HG03558 (cell line): ENCODE measurements around the gene ADAMTS12.
"Not testable (repeated sequence)": the region's sequence is repeated elsewhere in the genome, so short reads cannot be mapped to it uniquely, and the experiment has no call there.

ENCODE experiments used
- ATAC-seq: cut with Tn5 transposase; IDR thresholded peaks from one replicate; pipeline ENCODE4 v1.9.1; 2021; ENCODE audit warnings: moderate number of reproducible peaks; ENCODE audit not compliant: unreplicated experiment; ENCODE audit errors: extremely low read depth

The ADAMTS12 gene

DNA sequence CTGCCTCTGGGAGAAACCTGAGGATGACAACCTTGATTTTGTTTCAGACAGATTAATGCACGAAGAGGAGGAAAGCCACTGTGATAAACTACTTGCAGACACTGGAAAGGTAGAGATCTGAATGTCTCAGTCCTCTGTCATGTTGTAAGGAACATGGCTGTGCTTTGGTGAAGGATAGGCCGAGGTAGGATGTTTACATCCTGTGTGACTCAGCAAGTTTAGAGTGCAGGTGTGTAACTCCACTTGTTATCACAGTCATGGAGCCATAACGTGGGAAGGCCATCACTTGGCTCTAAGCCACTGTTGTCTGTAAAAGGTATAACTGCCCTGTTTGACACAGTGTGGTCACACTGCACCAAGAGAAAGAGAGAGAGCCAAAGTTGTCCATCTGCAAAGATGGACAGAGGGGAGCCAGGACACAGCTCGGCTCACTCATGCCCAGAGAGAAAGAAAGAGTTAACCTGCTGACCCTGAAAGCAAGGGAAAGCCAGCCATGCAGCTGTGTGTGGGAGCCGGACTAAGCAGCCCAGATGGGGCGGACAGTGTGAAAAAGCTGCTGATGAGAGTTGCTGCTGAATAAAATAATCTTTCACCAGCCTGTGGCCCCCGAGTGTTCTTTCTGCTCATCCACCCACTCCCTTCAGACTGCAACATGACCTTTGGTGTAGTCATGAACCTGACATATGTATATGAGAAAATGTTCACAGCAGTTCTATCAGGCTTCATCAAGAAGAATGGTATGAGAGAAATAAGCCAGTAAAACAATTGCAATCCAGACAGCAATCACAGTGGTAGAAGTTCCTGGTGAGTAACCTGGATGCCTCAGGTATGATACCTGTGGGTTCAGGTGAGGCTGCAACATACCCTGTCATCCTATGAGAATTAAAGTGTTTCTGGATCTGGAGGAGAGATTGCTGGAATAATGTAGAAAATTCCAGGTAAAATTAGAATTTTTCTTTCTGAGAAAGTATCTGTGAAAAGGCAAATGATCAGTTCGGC, 335.2 kb downstream of the ADAMTS12 start:
- no peak for ATAC-seq

DNA sequence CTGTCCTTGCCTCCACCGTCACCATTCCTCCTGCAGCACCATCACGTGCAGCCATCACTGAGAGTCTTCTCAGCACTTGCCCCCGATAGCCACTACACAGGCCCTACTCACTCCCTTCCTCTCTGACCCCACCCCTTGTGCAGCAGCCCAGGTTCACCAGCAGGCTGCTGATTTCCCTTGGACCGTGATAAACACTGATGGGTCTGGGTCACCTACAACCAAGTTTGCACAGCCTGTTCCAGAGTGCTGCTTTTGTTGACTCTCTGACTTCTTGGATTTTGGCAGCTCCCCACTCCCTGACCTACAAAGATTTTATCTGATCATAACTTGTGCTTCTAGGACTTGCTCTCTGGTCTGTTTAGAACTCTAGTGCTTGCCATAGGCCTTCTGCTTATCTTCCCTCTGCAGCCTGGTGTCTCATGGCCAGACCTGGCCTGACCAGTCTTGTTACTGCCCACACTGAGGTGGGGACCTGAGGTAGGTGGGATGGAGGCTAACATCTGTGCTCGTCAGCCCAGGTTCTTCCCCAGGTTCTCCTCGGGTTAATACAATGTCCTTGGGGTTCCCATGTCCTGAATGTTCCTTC, 341.7 kb downstream of the ADAMTS12 start:
- no peak for ATAC-seq

- not testable (repeated sequence) for ATAC-seq
Measured at GRCh38 chr5:33539790-33540189, 352.0 kb downstream of the ADAMTS12 start.

- no peak for ATAC-seq
Measured at GRCh38 chr5:33539212-33539611, 352.6 kb downstream of the ADAMTS12 start.

GRCh38 chr5:33538201-33538600, 353.6 kb downstream of the ADAMTS12 start:
- ATAC-seq = no peak

- ATAC-seq = no peak
Measured at GRCh38 chr5:33537240-33537639, 354.6 kb downstream of the ADAMTS12 start.

DNA sequence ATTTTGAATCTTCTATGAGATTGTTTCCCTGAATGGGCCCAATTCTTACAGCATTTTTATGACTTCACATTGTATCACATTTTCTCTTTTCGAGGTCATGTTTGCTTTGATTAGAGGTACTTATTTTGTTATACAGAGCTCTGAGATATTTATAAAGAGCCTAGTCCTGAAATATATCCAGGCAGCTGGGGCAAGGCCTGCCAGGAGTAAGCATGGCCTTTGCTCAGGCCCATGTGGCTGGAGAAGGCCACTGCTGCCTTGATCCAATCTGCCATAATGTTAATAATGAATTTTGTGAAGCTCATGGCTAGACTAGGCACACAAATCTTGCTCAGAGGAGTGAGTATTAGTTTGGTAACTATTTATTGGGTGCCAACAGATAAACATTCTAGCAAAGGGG, 355.0 kb downstream of the ADAMTS12 start:
- ATAC-seq = no peak

DNA sequence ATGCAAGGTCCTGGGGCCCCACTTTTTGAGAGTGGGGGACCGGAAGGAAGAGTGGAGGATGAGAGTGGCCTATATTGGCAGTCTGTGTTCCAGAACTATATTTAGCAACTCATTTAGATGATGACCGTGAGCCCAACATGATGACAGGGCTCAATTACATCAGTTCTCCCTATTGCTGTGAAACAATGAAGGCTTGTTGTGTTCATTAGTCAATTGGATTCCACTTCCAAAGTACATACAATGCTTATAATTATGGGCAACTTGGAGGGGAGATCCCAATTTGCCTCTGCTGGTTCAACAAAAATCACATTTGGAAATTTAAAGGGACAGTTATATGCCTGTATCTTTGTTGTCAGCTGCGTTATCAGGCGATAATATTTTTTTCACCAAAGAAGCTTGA, 360.0 kb downstream of the ADAMTS12 start:
- ATAC-seq = no peak

GRCh38 chr5:33531037-33531298, 360.8 kb downstream of the ADAMTS12 start:
- no peak for ATAC-seq

- no peak for ATAC-seq
Measured at GRCh38 chr5:33530183-33531036, 361.4 kb downstream of the ADAMTS12 start.

GRCh38 chr5:33527696-33528095, 364.1 kb downstream of the ADAMTS12 start:
- no peak for ATAC-seq

GRCh38 chr5:33526755-33527154, 365.0 kb downstream of the ADAMTS12 start:
- no peak for ATAC-seq

GRCh38 chr5:33524476-33524875, 367.3 kb downstream of the ADAMTS12 start:
- ATAC-seq = no peak

GRCh38 chr5:33523208-33523771, 368.5 kb downstream of the ADAMTS12 start:
- ATAC-seq = no peak

GRCh38 chr5:33516421-33516820, 375.4 kb downstream of the ADAMTS12 start:
- no peak for ATAC-seq

- not testable (repeated sequence) for ATAC-seq
Measured at GRCh38 chr5:33515366-33515765, 376.4 kb downstream of the ADAMTS12 start.

DNA sequence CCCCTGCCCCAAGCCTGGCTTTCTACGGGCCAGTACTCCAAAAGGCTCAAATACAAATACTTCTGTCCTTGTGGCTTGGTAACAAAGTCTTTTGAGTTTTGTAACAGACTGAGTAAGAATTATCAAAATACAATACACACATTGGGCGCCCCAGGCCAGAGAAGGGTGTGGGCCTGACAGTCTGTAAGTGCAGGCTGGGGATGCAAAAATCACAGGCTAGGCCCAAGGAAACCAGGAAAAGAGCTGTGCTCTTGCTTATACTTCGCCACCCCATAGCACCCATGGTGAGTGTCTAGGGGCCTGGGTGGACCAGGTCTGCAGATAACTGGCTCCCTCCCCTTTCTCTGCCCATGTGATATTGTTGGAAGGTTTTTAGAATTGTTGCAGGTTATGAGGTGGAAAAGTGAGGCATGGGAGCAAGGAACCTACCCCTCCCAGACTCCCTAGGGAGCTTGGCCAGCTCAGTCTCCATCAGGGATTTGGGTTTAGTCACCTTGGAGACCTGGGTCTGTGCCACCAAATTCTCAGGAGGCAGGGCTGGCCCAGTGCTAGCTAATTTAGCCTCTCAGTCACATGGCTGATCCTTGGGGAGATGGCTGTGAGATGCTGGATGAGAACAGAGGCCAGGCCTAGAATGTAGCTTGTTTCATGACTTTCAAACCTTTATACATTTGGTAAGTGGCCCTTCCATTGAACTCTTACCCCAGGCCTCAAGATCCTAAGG, 378.2 kb downstream of the ADAMTS12 start:
- ATAC-seq = no peak

DNA sequence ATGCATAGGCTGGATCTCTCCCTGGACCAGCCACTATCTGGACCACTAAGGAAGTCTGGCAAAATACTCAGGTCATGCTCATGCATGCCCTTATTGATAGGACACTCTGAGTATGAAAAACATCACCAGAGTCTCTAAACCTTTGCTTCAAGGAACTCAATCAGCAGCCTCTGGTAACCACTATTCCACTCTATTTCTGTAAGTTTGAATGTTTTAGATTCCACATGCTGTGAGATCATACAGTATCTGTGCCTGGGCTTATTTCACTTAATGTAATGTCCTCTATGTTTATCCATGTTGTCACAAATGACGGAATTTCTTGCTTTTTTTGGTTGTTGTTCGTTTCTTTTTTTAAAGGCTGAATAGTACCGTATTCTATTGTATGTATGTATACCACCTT, 382.8 kb downstream of the ADAMTS12 start:
- no peak for ATAC-seq

DNA sequence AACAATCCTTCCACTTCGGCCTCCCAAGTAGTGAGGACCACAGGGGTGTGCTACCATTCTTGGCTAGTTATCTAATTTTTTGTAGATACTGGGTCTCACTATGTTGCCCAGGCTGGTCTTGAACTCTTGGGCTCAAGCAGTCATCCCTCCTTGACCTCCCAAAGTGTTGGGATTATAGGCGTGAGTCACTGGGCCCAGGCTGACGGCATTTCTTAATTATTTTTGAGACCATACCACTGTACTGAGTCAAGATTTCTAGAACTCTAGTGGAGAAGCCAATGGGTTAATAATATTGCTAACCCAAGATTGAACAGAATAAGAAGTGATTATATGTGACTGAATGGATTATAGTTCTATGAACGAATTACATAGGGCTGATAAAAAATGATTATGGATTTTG, 384.4 kb downstream of the ADAMTS12 start:
- ATAC-seq = no peak

DNA sequence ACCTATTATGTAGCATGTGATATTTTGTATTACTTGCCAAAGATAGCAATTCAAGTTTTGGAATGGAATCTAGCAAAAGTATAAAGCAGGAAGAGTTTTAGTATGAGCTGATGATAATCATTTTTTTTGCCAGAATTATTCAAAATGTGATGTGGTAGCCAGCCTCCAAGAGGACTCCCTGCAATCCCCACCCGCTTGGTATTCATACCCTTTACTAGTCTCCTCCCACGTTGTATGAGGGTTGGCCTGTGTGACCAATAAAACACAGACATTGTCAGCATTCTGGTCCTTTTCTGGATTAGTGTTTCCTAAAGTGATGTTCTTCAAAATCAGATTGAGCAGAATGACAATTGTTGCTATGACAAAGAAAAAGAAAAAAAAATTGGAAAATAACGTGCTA, 387.2 kb downstream of the ADAMTS12 start:
- no peak for ATAC-seq
